ENCODE measurements around the gene DMD.
A peak's percentile ranks its signal among the peaks of the same experiment; 100 is the strongest.

DMD gene

GRCh38 chrX:31153475-31154047, 2057.8 kb downstream of the DMD start:
- no peak for DNase-seq (ENCODE audit: low read depth in 4 of 4, low spot score in 1 of 4)

- no peak for DNase-seq (ENCODE audit: low read depth in 4 of 4, low spot score in 1 of 4)
Measured at GRCh38 chrX:31147175-31147574, 2064.2 kb downstream of the DMD start.

DNA sequence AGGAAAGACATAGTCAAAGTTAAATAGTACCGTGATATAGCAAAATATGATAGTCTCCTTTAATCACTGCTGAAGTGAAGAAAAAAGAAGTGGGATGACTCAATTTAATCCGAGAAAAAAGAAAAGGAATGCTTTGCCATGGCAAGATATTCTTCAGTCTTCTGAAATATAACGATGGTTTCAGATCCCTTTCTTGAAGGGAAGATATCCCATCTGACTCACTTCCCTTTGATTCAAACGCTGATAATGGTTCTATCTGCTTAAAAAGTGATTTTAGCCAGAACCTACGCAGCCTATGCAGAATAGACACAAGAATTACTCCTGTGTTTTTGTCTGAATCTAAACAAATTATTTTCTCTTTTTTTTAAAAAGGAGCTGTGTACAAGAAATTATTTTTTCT, 2071.4 kb downstream of the DMD start:
- no peak for DNase-seq (ENCODE audit: low read depth in 4 of 4, low spot score in 1 of 4)

GRCh38 chrX:31138124-31138523, 2073.2 kb downstream of the DMD start:
- DNase-seq (ENCODE audit: low read depth in 4 of 4, low spot score in 1 of 4), result no peak

- no peak for DNase-seq (ENCODE audit: low read depth in 4 of 4, low spot score in 1 of 4)
Measured at GRCh38 chrX:31136144-31136611, 2075.2 kb downstream of the DMD start.

DNA sequence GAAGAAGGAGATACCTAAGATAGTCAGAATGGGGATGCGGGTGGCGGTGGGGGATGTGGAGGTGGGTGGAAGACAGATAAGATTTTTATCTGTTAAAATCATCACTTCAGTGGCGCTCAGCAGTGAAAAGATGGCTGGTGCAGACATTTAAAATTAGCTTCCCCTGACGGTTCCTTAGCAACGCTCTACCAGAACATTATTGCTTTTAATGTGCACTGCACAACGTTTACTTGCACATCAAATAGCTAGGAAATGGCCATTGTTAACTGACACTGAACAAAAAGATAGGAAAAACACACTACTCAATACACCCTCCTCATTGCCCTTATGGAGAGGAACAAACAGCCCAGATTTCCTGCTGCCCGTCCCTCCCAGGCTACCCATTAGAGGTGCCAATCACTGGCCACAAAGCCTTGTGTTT, 2078.5 kb downstream of the DMD start:
- DNase-seq (ENCODE audit: low read depth in 4 of 4, low spot score in 1 of 4), result no peak

DNA sequence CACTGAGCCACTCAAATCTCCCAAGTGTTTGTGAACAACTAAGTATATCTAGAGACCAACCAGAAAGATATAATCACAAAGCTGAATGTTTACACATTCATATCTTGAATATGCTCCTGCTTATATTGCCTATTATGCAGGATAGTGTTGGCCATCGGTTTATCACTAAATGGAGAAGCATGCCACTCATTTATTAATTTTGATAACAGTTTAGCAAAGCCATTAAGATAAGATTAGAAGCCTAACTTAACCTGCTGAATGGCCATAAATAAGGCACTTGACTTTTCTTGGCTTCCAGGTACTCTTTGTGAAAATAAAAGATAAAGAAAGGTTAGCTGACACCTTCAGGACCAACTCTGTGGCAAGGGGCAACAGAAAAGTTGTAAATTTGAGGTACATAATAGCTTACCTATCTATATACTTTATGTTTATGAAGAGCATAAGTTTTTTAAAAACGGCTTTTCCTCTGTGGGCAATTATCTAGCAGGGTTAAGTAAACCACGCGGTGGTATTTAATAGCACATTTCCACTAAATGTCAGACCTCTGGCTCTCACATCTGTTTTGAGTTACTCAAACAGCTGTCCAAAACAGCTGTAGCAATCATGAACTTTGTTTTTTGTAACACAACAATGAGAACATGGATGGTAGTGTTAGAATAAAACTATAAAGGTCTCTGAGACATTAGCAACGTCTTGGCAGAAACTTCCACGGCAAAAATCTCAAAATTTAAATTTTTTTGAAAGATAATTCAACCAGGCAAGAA, 2080.7 kb downstream of the DMD start:
- DNase-seq (ENCODE audit: low read depth in 4 of 4, low spot score in 1 of 4), result no peak

GRCh38 chrX:31128855-31129254, 2082.5 kb downstream of the DMD start:
- DNase-seq (ENCODE audit: low read depth in 4 of 4, low spot score in 1 of 4), result no peak

DNA sequence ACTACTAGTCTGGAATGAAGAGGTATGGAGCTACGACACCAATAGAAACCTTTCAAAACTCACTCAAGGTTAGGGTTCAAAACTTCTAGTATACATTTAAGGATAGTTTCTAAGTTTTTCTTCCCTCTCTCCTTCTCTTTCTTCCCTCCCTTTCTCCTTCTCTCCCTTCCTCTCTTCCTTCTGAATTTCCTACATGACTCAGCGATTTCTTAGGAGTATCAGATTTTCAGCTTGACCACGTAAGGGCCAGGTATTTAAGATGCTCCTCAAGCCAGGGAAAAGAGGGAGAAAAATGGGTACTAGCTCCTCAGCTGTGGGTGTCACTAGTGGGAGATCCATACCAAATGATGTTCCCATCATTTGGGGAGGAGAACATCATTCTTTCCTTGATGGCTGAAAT, 2083.6 kb downstream of the DMD start:
- DNase-seq (ENCODE audit: low read depth in 4 of 4, low spot score in 1 of 4), result no peak

DNA sequence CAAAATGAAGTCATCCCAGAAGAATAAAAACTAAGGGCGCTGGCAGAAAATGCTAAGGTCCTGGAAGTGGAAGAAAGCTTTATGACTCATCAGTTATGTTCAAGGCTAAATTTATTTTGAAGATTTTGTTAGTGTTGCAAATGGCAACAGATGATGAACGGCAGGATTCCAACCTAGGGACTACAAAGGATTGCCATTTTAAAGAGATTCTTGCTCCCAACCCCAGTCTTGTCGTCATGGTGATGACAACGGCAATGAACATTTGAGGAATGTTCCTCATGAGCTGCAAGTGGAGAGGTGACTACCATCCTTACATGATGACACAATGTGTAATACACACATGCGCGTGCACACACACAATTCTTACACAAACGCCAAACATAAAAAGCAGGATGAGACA, 2085.1 kb downstream of the DMD start:
- DNase-seq (ENCODE audit: low read depth in 4 of 4, low spot score in 1 of 4), result no peak

GRCh38 chrX:31124536-31124935, 2086.8 kb downstream of the DMD start:
- no peak for DNase-seq (ENCODE audit: low read depth in 4 of 4, low spot score in 1 of 4)

DNA sequence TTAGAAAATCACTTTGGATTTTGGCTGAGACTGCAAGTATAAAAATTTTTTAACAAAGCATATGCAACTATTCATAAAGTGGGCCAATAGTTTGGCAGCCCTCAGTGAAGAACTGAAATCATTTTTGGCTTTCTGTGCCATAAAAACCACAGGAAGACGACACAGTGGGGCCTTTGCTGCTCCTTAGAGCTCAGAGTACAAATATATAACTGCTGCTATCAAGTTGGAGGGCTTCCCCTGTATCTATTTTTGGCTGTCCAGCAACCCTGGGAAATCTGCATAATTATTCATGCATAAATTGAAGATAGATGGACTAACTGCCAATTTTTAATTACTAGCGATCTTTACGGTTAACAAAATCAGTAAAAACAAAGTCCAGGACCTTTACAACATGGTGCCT, 2088.0 kb downstream of the DMD start:
- DNase-seq (ENCODE audit: low read depth in 4 of 4, low spot score in 1 of 4), result no peak

DNA sequence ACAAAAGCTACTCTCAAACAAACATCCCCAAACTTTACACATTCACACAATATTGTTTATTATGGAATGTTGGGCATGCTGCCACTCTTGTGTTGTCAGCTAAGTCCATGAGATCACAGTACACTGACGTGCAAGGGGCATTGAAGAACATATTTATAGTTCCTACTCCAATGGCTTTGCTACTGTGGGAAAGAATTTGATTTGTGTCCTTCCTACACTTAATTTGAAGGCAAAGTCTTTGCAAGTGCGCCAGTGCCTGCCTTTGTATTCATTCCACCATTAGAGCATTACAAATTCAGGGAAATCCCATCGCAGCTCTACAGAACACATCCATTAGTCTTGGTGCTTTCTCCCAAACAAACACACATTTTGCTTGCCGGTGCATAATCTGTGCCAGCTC, 2094.1 kb downstream of the DMD start:
- DNase-seq (ENCODE audit: low read depth in 4 of 4, low spot score in 1 of 4), result no peak

- no peak for DNase-seq (ENCODE audit: low read depth in 4 of 4, low spot score in 1 of 4)
Measured at GRCh38 chrX:31115398-31115797, 2096.0 kb downstream of the DMD start.

DNA sequence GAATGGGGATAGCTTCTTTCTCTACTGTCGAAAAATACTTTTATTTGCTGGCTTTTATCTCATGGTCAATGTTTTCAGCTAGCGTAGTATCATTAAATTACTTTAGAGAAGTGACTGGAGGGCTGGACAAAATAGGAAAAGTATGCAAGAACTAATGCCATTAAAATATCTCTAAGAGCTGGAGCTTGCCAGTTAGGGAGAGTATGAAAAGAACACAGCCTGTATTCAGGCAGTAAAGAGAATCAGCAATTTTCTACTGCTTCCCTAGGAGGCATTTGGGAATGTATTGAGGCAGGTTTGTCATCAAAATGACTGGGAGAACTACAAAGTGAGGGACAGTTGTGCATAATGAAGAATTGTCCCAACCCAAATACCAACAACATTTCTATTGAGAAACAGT, 2096.5 kb downstream of the DMD start:
- no peak for DNase-seq (ENCODE audit: low read depth in 4 of 4, low spot score in 1 of 4)

- DNase-seq (ENCODE audit: low read depth in 4 of 4, low spot score in 1 of 4), result no peak
Measured at GRCh38 chrX:31112226-31112999, 2098.9 kb downstream of the DMD start.

DNA sequence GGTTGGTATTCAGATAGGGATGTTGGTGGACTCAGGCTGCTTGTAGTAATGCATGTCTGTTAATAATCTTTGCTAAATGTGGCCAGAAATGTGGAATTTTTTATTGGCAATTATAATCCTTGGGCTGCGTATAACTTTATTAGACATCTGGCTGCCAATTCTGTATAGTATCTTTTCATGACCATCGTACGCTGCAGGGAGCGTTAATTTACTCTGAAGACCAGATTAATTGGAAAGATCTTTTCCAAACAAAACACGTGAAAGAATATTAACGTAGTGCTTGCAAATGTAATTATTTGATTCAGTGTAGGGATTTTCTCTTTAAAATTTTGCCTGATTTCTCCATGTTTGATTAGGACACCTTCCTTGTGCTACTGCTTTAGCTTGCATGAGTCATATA, 2100.7 kb downstream of the DMD start:
- DNase-seq (ENCODE audit: low read depth in 4 of 4, low spot score in 1 of 4), result no peak

DNA sequence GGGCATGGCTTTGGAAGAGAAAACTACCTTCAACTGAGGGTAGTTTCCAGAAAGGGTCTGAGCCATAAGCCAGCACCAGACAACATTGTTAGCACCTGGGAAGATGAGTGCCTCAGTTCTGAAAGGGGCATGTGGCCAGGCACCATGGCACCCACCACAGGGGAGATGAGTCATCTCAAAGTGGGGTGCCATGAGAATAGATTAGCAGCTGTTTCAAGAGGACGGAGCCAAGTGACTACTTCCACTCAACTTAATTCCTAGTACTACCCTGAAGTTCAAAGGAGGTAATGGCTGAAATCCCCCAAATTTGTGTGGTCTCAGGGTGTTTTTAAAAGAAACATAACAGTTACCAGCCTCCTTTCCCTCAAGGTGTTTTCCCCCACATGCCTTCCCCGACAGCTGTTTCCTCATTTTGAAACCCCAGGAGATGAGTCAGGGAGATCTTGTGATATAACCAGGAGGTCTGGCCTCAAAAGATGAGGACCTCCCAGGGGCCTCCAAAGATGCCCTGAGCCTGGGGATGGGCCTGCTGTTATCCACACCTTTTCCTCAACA, 2111.7 kb downstream of the DMD start:
- DNase-seq (ENCODE audit: low read depth in 4 of 4, low spot score in 1 of 4), result peak in 2 of 4 experiments; percentile 4 to 15

DNA sequence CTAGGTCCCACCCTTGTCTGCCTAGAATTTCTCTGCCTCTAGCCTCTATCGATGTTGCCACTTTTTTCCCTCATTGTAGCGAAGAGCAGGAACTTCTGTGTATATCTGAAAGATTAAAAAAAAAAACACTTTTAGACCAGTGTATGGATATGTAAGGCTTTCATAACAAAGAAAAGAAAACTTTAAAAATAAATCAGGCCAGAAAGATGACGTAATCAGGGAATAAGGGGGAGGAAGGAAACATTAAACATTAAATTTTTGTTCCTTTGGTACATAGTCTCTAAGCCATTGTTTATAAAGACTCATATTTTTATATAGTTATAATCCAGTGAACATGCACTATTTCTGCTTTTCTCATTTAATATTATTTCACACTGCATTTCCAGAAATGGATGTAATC, 2113.3 kb downstream of the DMD start:
- no peak for DNase-seq (ENCODE audit: low read depth in 4 of 4, low spot score in 1 of 4)

- no peak for DNase-seq (ENCODE audit: low read depth in 4 of 4, low spot score in 1 of 4)
Measured at GRCh38 chrX:31093639-31093975, 2117.7 kb downstream of the DMD start.

DNA sequence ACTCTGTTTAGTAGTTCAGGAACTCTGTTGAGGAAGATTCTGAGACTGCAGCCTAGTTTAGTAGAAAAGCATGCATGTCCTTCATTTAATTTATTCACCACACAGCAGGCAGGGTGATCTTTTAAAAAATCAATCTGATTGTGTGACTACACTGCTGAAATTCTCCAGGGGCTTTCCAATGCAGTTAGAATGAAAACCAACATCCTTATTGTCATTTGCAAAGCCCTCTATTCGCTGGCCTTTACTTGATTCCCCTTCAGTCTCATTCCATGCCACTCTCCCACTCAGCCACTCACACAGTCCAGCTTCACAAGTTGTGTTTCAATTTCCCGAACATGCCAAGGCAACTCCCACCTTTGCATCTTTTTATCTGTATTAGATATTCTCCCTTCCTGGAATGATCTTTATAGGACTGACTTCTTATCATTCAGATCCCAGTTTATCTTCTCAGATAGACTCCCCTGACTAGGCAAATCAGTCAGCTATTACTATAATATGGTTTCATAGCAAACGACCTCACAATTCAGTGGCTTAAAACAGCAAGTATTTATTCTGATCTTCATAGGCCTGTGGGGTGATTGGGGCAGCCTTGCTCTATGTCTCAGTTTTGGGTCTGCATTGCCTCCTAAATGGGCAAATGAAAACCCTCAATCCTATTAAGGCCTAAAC, 2118.2 kb downstream of the DMD start:
- no peak for DNase-seq (ENCODE audit: low read depth in 4 of 4, low spot score in 1 of 4)
